ENCODE measurements around the gene MYO1G. TPM values are rescaled to one million over a fixed set of nuclear protein-coding genes. Genes with fewer than 3 reads are reported as not detected.

MYO1G gene
- total RNA-seq, 1 experiment from 2014 or later: 0.11 TPM

GRCh38 chr7:44979481-44980392 lies 922 bp upstream of the MYO1G start:
- BruUV-seq (replicated peaks): no TSS peak
- H3K79me2 ChIP-seq (ENCODE audit: low read length): peaks cover 17% of the 10 kb centered on the region
- ChIA-PET CTCF (no interaction called here), POLR2A (ENCODE audit: unreplicated experiment) (no interaction called here)
- no peak overlapping the region for H3K9ac ChIP-seq (ENCODE audit: low read length)
- no peak overlapping the region for H3K27ac ChIP-seq (ENCODE audit: low read length)
- DNase-seq (no peak), ATAC-seq (peak; percentile 32)
- peaks cover 10% of the 10 kb centered on the region; the same call in 1 of the 2 replicates for H3K4me1 ChIP-seq (ENCODE audit: insufficient read depth, low read length)
- H3K4me3 ChIP-seq (ENCODE audit: low read length): no peak overlapping the region
- no peaks in the 10 kb centered on the region for H3K27me3 ChIP-seq (ENCODE audit: low read length)
- H4K20me1 ChIP-seq (ENCODE audit: low read length): peaks cover 23% of the 10 kb centered on the region
- H2AFZ ChIP-seq (ENCODE audit: low read length): no peak overlapping the region
- H3K36me3 ChIP-seq (ENCODE audit: low read depth, low read length): peaks cover 24% of the 10 kb centered on the region
- no peak overlapping the region for H3K4me2 ChIP-seq (ENCODE audit: low read length)
- peaks cover 13% of the 10 kb centered on the region for H3F3A ChIP-seq (ENCODE audit: low read length, unreplicated experiment)
- no peaks in the 10 kb centered on the region for H3K9me2 ChIP-seq (replicated peaks; ENCODE audit: low read length)
- no peaks in the 10 kb centered on the region for H3K9me3 ChIP-seq (ENCODE audit: low read length)
- TF ChIP-seq CTCF (conservative IDR thresholded peaks at IDR 0.05; ENCODE audit: low read depth, low read length) (no peak), EZH2 (IDR thresholded peaks at IDR 0.05; ENCODE audit: low read length, unreplicated experiment) (no peak), EZH2phosphoT487 (IDR thresholded peaks at IDR 0.05; ENCODE audit: borderline replicate concordance, low read length) (no peak)
- intact Hi-C loops (cut with micrococcal nuclease): no loop called here

- Histone ChIP-seq H3K9me3 (ENCODE audit: low read length) (no peaks in the 10 kb centered on the region), H3K27me3 (ENCODE audit: low read length) (no peaks in the 10 kb centered on the region), H4K20me1 (ENCODE audit: low read length) (peaks cover 5% of the 10 kb centered on the region; the same call in 1 of the 2 replicates), H3K4me2 (ENCODE audit: low read length) (no peak overlapping the region), H3K36me3 (ENCODE audit: low read depth, low read length) (peaks cover 6% of the 10 kb centered on the region), H2AFZ (ENCODE audit: low read length) (no peak overlapping the region), H3K4me1 (ENCODE audit: insufficient read depth, low read length) (no peaks in the 10 kb centered on the region), H3K27ac (ENCODE audit: low read length) (no peak overlapping the region), H3K4me3 (ENCODE audit: low read length) (no peak overlapping the region), H3K9me2 (replicated peaks; ENCODE audit: low read length) (no peaks in the 10 kb centered on the region), H3K9ac (ENCODE audit: low read length) (no peak overlapping the region), H3F3A (ENCODE audit: low read length, unreplicated experiment) (peaks cover 5% of the 10 kb centered on the region), H3K79me2 (ENCODE audit: low read length) (no peaks in the 10 kb centered on the region)
- ATAC-seq (no peak), DNase-seq (no peak)
- POLR2A ChIA-PET (ENCODE audit: unreplicated experiment): no interaction called here
- no TSS peak for BruUV-seq (replicated peaks)
- CTCF ChIA-PET: no interaction called here
- intact Hi-C loops (cut with micrococcal nuclease): no loop called here
- TF ChIP-seq EZH2 (IDR thresholded peaks at IDR 0.05; ENCODE audit: low read length, unreplicated experiment) (no peak), CTCF (conservative IDR thresholded peaks at IDR 0.05; ENCODE audit: low read depth, low read length) (no peak), EZH2phosphoT487 (IDR thresholded peaks at IDR 0.05; ENCODE audit: borderline replicate concordance, low read length) (no peak)
Measured at GRCh38 chr7:44977959-44978335, 868 bp downstream of the MYO1G start.
